ENCODE results near the gene MAP3K5.
"Not testable (repeated sequence)": the region's sequence is repeated elsewhere in the genome, so short reads cannot be mapped to it uniquely, and the experiment has no call there.

Gene MAP3K5

DNA sequence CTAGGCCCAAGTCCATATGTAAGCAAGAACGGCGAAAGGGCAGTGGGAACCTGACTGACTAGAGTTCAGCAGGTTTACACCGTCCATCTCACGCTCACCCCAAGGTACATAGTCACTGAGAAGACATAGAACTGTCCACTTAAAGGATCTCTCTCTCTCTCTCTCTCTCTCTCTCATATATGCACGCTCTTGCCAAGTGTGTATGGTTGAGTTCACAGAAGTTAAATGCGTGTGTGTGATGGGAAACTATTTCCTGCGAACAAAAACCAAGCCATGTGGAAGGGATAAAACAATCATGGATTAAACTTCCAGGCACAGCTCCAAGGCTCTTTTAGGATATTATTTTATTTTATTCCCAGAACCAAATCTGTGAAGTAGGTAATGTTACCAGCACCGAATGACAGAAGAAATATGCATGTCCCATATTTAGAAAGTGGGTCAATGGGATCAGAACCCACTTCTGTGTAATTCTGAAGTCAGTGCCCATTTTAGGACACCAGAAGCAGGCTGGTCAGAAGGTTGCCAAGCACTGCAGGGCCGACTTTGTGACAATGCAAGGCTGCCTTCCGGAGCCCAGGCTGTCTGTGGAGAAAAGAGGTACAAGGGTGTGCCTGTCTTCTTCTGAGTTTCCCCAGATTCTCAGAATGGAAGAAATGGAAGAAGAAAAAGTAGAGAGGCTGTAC is 192.8 kb downstream of the MAP3K5 start:
- peak; percentile 24 for DNase-seq

DNA sequence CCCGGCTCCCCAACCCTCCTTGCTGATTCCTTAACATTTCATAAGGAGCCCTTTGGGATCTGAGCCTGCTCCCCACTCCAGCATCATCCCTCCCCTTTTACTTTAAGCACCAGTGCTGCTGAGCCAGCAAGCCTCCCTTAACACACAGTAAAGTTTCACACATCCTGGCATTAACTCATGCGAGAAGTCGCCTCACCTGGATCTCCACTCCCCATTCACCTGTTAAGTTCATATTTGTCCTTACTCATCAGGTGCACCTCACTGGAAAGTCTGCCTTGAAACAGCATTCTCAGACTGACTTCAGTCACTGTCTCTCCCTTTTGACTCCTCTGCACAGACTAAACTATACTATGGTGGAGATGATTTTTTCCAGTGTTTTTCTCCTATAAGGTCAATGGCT is 194.2 kb downstream of the MAP3K5 start:
- no peak for DNase-seq

GRCh38 chr6:136594671-136595070 is 197.6 kb downstream of the MAP3K5 start:
- DNase-seq = no peak

DNA sequence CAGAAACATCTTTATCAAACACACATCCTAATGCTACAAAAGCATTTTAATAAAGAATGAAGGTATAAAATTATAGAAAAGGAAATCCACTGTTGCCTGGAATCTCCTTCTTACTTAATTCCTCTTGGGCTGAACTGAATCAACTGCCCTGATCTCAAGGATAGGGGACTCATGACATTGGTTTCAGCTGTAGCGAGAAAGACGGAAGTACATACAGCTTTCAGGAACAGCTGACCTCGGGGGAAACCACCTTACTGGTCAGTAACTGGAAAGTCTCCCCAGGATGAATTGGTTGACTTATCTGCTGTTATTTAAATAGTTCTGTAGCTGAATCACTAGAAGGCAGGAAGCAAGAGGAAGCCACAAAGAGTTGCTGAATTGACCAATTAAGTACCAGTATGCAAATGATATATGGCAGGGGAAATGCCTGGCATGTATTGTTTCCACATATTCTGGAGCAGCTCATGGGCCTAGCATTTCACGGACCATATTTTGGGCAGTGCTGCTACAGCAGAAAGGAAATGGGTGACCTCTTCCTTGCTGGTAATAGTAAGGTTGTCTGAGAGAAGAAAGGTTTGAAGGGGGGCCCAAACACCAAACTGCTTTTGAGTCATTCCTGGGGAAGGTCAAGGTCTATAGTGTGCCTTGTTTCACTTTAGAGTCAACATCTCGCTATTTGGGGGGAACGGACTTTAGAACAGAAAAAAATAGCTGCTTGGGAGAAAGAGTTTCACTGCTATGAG is 198.4 kb downstream of the MAP3K5 start:
- no peak for DNase-seq

DNA sequence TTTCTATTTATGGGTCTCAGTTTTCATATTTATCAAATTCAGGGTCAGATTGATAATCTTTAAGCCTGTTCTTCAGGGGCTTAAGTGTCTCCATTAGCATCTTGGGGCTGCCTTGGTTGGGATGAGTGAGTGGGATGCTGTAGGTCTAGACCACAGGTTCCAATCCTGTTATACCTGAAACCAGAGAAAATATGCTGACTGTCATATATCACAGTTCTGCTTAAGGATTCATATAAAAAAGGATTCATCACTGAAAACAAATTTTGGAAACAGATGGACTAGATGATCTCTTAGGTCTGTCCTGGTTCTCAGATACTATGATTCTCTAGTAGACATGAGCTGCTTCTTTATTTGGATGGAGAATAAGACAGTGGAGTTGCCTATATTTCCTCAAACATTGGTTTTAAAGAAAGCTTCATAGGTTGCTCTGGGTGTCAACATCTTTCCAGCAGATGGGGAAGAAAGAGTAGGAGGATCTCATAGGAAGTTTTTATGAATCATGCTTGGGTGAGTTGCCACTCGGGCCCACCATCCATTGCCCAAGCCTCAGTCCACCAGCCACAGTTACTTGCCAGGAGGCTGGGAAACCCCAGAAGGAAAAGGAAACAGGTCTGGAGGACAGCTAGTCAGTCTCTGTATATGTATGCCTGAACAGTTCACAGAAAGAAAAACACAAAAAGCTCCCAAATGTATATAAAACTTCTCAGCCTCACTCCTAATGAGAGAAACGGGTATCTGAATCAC is 199.2 kb downstream of the MAP3K5 start:
- DNase-seq = no peak

DNA sequence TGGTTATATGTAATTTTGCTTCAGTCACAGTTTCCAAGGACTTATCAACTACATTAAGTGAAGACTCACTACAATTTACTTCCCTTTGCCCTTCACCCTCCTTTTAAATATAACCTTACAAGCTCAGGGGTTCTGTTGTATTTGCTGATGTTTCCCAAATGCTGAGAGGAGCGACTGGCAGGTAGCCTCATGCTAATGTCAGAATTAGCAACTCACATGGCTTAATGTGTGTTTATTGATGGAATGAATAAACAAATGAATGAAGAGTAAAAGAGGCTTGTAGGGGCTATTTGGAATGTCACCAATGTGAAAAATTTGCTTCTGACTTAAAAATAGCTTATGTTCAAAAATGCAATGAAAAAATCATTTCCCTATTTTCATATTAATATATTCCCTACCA is 200.7 kb downstream of the MAP3K5 start:
- DNase-seq = no peak

- DNase-seq = not testable (repeated sequence)
Measured at GRCh38 chr6:136590846-136591245, 201.4 kb downstream of the MAP3K5 start.

DNA sequence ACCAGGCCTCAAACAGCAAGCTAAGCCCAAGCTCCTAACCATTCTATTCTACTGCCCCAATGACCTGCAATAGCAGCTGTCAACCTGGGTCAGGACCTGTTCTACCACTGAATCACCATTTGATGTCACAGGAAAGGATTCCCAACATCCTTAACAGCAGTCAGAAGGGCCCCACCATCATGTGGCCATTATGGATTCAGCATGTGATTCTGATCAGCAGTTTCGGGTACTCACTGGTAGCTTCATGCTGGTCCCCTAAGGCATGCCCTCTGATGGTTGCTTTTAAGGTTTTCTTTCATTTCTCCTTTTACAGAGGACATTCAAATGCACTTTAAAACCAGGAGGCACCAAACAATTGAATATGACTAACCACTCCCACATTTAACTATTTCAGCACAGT is 204.8 kb downstream of the MAP3K5 start:
- DNase-seq = no peak

DNA sequence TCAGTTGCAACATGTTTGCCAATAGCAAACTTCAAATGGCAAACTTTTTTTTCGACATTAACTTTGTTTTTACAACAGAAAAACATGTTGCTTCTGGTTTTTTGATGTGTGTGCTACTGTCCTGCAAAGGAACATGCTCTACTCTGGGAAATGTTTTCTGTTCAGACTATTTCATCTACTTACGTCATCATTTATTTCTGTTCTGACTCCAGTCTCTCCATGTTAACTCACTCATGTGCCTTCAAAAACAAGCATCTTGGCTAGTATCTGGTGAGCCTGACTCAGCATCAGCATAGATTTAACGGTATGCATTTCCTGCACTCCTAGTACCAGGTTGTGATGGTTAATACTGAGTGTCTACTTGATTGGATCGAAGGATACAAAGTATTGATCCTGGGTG is 206.0 kb downstream of the MAP3K5 start:
- no peak for DNase-seq

DNA sequence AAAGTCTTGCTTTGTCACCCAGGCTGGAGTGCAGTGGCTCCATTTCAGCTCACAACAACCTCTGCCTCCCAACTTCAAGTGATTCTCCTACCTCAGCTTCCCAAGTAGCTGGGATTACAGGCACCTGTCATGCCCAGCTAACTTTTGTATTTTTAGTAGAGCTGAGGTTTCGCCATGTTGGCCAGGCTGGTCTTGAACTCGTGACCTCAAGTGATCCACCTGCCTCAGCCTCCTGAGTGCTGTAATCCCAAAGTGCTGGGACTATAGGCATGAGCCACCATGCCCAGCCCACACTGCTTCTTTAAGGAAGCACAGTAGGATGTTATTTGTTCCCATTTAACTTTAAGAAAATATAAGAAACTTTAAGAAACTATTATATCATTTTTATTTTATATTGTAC is 206.8 kb downstream of the MAP3K5 start:
- not testable (repeated sequence) for DNase-seq

DNA sequence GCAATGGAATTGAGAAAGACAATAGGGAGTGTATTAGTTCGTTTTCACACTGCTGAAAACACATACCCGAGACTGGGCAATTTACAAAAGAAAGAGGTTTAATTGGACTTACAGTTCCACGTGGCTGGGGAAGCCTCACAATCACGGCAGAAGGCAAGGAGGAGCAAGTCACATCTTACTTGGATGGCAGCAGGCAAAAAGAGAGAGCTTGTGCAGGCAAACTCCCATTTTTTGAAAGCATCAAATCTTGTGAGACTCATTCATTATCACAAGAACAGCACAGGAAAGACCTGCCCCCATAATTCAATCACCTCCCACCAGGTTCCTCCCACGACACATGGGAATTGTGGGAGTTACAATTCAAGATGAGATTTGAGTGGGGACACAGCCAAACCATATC is 208.0 kb downstream of the MAP3K5 start:
- DNase-seq = not testable (repeated sequence)

- no peak for DNase-seq
Measured at GRCh38 chr6:136582711-136583471, 209.4 kb downstream of the MAP3K5 start.

DNA sequence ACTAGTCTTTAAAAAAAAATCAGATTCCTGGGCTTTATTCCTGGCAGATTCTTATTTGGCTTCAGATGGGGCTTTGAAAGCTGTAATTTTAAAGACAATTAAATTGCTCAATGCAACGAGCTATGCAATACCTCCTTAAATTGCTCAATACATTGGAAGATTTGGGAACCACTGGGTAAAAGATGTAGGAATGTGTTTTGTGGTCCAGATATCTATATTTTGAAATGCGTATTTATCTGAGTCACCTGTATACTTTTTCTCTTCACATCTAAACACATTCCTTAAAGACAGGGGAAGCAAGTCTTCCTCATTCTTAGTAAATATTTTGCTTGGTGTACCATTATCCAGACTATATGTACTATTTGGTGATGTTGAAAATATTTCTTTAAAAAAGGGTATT is 212.5 kb downstream of the MAP3K5 start:
- DNase-seq = no peak

- no peak for DNase-seq
Measured at GRCh38 chr6:136576821-136577220, 215.5 kb downstream of the MAP3K5 start.

- DNase-seq = no peak
Measured at GRCh38 chr6:136571496-136571895, 220.8 kb downstream of the MAP3K5 start.

DNA sequence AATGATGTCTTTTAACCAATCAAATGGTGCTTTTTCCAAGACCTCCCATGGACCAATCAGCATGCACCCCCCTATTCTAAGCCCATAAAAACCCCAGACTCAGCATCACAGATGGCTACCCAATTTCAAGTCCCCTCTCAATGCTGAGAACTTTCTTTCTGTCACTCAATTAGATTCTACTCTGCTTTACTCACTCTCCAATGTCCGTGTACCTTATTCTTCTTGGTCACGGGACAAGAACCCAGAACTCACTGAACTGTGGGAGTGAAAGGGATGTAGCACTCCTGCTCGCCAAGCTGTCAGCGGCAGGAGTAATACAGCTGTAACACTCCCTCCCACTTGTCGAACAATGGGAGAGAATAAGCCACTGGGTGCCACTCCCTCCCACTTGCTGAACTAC is 221.2 kb downstream of the MAP3K5 start:
- no peak for DNase-seq

- DNase-seq = no peak
Measured at GRCh38 chr6:136568129-136568528, 224.1 kb downstream of the MAP3K5 start.

GRCh38 chr6:136567688-136568087 is 224.6 kb downstream of the MAP3K5 start:
- no peak for DNase-seq

GRCh38 chr6:136566851-136567250 is 225.4 kb downstream of the MAP3K5 start:
- no peak for DNase-seq

DNA sequence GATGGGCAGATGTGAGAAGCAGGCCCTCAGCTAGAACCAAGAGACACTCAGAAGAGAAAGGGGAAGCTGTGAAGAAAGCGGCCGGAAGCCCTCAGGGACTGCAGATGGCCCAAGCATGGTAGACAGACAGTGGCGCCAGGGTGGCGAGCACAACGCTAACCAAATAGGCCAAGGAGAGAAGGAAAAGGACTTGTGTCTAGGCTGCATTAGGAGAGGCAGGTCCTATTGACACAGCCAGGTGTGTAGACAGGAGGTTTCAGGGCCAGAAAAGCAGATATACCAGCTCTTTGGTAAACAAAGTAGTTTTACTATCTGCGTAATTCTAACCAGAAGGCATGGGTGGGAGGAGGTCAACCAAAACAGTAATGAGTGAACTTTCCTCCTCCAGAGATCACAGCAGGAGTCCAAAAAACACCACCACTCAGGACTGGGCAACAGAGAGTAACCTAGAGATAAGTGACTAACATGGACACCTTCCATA is 226.2 kb downstream of the MAP3K5 start:
- no peak for DNase-seq

DNA sequence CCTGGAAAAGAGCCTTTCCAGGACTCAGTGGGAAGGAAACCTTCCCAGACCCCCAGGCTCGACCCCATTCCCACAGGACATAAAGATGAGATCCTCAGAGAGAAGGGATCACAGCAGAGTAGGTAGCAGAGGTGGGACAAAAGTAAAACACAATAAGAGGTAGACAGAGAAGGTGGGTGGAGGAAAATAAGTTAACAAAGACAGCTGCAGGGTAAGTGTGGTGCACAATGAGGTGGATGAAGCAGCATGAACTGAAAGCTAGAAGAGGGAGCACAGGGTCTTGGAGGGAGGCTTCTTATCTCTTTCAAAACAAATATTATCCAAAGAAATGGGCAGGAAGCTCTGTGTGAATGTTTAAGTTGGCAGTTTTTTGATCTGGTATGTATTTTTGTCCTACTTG is 228.1 kb downstream of the MAP3K5 start:
- DNase-seq = no peak

- DNase-seq = no peak
Measured at GRCh38 chr6:136563386-136564152, 228.7 kb downstream of the MAP3K5 start.

All from right hindlimb (tissue), 1 donor.